Activated CD8-positive, alpha-beta memory T cell treated with anti-CD3 and anti-CD28 coated beads, Interleukin-2, amount 50 U/mL, for 24 hours (primary cell): ENCODE data around the gene FABP6.
"Not testable (repeated sequence)": the region's sequence is repeated elsewhere in the genome, so short reads cannot be mapped to it uniquely, and the experiment has no call there.

Source experiments
- DNase-seq: peaks from one replicate; pipeline ENCODE4 v3.0.0-alpha.2; 2020; ENCODE audit errors: extremely low read depth

Gene FABP6

GRCh38 chr5:160221082-160221481, 8.2 kb upstream of the FABP6 start:
- no peak for DNase-seq

DNA sequence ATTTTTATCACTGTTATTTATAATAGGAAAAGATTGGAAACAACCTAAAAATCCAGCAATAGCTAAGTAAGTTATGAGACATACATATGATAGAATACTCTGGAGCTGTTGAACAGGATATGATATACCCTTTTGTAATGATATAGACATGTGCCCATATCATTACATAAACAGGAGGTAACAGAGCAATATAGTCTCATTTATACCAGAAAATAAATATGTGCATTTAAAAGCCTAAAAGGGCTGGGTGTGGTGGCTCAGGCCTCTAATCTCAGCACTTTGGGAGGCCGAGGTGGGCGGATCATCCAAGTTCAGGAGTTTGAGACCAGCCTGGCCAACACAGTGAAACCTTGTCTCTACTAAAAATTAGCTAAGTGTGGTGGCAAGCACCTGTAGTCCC, 2.3 kb upstream of the FABP6 start:
- no peak for DNase-seq

DNA sequence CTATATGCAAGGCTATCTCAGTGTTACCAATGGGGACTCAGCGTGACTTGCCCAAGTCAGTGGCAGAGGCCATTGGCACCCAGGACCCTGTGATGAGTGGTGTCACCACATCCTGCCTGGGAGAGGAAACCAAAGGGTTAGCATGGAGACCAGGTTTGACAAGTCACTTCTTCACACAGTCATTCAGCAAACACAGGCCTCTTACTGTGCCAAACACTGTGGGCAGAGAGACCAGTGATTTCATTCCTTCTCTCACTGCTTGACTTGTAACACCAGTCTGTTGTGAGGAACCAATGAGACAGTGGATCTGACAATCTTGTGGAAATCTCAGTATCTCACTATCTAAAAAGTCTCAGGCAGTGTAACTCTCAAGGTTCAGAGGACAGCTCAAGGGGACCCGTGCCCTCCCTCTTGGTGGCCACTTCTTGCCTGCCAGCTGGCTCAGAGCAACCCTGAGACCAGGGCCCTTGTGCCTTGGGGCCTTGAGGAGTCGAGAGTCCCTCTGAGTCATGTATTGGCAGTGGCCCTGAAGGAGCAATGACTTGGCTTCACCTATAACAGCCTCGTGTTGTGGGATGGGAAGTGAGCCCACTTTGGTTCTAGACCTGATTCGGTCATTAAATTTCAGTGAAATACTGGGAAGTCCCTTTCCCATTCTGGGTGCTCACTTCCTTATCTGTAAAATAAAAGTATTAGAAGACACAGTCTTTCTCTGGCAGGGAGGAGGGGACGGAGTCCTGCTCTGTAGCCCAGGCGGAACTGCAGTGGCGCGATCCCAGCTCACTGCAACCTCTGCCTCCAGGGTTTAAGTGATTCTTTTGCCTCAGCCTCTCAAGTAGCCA, 1.6 kb downstream of the FABP6 start:
- DNase-seq = no peak

GRCh38 chr5:160231783-160232342, 2.6 kb downstream of the FABP6 start:
- DNase-seq = no peak

GRCh38 chr5:160233215-160233614, 3.9 kb downstream of the FABP6 start:
- no peak for DNase-seq

DNA sequence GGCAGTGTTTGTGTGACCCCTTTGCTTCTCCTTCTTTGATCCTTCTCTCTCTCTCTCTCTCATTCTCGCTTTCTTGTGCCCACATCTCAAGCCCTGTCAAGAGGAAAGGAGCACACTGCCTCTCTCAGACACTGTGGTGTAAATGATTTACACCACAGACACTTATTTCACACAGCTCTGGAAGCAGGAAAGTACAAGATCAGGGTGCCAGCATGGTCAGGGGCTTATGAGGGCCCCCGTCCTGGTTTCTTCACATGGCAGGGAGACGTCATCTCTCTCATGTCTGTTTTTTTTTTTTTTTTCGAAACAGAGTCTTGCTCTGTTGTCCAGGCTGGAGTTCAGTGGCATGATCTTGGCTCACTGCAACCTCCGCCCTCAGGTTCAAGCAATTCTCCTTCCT, 6.4 kb downstream of the FABP6 start:
- no peak for DNase-seq

DNA sequence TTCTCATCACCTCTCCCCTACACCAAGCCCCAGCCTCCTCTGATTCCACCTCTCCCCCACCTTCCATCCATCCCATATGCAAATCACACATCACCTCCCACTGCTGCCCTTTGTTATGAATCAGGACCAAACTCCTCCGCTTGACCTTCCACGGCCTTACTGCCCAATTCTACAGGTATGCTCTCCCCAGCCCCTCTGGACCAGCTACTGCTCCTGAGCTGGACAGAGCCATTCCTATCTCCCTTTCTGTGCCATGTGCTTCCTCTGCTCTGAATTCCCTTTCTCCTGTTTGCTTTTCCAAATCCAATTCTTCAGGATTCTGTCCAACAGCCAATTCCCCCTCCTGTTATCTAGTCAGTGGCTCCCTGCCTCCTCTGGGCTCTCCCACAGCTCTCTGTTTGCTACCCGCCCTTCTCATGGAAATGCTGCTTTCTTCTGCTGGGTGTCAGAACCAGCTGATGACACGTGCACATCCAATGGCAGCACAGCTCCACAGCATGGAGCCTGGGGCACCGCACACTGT, 8.3 kb downstream of the FABP6 start:
- no peak for DNase-seq

DNA sequence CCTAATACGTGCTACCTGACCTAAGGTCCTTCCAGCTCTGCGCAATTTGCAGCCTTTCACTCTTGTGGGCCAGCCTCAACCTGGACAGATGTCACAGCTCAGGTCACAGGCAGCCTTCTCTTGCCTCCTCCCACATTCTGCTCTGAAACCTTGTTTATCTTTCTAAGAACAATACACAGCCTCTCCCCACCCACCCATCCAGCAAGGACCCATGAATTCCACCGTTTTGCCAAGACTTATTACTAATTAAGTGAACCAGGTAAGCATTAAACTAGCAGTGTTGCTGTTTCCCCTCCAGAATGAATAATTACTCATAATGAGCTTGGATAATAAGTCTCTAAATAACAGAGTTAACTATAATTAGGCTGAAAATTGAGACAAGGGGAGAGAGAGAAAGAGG, 11.0 kb downstream of the FABP6 start:
- no peak for DNase-seq

- no peak for DNase-seq
Observed at GRCh38 chr5:160242145-160242544, 12.8 kb downstream of the FABP6 start.

- DNase-seq = no peak
Observed at GRCh38 chr5:160245506-160246086, 16.3 kb downstream of the FABP6 start.

DNA sequence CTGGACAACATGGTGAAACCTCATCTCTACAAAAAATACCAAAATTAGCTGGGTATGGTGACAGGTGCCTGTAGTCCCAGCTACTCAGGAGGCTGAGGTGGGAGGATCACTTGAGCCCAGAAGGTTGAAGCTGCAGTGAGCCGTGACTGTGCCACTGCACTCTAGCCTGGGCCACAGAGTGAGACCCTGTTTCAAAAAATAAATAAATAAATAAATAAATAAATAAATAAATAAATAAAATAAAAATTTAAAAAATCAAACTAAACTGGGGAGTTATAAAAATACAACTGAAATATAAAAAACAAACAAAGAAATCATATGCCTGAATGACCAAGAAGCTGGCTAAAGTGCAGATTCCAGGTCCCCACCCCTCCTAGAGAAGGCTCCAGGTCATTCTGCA, 20.3 kb downstream of the FABP6 start:
- not testable (repeated sequence) for DNase-seq

- DNase-seq = no peak
Observed at GRCh38 chr5:160250226-160250625, 20.9 kb downstream of the FABP6 start.

DNA sequence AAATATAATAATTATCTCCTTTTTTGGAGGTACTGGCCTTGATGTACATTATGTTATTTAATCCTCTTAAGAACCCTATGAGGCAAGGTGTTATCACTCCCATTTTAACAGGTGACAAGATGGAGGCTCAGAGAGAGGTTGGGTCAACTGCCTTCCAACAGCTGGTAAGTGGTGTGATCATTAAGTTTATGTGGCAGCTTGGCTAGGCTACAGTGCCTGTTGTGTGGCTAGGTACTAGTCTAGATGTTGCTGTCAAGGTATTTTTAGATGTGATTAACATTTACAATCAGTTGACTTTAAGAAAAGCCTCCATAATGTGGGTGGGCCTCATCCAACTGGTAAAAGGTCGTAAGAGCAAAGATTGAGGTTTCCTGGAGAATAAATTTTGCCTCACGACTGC, 21.5 kb downstream of the FABP6 start:
- no peak for DNase-seq

- DNase-seq = no peak
Observed at GRCh38 chr5:160251406-160252155, 22.3 kb downstream of the FABP6 start.

DNA sequence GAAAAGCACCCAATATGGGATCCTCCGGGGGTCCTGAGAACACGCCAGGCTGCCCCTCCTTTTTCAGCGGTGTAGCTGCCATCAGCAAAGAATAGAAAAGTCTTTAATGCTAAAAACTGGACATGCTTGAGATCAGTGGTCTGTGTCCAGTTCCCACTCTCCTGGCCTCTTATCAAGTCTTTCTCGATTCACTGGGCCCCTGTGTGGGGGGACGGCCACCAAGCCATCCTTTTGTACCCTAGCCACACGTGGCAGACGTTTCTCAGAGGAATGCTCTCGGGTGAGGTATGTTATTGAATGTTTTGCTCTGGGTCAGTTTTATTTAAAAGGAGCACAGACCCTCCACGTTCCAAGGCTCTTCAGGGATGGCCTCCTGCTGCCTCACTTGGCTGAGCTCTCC, 23.6 kb downstream of the FABP6 start:
- no peak for DNase-seq

DNA sequence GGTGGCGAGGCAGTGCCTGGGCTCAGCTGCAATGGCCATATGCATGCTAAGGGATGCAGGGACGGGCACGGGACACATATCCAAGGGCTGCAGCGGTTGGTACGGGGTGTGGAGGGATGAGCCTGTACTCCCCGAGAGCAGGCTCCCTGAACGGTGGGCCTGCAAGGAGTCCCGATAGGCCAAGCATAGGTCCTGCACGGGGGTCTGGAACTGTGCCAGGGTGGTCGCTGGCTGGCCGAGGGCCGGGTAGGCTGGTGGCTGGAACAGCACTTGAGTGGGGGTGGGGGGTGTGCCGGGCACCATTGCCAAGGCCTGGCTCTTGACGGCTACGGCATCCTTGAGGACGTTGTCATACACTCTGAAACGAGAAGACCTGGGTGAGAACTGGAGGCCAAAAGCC, 24.1 kb downstream of the FABP6 start:
- DNase-seq = no peak

GRCh38 chr5:160254706-160255105, 25.4 kb downstream of the FABP6 start:
- DNase-seq = no peak

DNA sequence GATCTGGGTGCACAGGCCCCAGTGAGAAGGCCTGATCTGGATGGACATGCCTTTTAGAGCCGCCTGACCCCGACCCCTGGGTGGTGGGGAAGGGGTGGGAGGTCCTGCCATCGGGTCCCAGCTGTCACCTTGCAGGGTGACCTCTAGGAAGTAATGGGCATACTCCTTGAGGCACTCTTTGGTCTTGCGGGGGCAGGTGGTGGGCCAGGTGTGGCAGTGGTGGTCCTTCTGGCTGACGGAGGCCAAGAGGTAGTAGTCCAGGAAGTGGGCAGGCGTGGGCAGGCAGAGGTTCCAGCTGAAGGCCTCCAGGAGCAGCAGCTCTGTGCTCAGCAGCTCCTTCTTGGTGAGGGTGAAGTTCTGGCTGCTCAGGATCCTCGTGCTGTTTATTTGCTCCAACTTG, 30.0 kb downstream of the FABP6 start:
- DNase-seq = no peak

DNA sequence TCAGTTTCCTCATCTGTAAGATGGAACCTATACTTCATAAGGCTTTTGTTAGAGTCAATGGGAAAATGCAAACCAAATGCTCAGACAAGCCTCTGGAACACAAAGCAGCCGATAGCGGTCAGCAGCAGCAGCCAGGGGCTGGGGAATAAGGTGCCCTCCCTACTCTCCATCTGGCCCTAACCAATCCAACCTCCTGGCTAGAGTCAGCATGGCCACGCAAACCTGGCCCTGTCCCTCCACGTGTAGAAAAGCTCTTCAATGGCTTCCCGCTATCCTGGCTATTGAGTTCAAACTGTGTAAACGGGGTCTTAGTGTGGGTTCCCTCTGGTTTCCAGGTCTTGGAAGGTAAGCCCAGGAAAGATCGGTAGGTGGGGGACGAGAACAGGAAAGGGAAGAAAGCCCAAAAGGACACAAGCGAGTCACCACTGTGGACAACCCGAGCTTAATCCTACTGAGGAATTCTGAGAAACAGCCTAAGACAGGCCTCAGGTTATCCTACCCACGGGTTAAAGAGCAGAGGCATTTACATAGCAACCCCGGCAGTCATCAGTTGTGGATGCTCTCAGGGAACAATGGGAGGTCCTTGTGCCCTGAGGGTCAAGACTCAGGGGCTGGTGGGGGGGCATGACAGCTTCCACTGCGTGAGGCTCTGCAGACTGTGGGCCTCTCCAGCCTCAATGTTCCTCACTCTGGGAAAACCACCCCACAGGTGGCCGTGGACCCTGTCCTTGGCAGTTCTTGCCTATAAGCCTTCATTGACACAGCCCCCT, 30.9 kb downstream of the FABP6 start:
- no peak for DNase-seq

DNA sequence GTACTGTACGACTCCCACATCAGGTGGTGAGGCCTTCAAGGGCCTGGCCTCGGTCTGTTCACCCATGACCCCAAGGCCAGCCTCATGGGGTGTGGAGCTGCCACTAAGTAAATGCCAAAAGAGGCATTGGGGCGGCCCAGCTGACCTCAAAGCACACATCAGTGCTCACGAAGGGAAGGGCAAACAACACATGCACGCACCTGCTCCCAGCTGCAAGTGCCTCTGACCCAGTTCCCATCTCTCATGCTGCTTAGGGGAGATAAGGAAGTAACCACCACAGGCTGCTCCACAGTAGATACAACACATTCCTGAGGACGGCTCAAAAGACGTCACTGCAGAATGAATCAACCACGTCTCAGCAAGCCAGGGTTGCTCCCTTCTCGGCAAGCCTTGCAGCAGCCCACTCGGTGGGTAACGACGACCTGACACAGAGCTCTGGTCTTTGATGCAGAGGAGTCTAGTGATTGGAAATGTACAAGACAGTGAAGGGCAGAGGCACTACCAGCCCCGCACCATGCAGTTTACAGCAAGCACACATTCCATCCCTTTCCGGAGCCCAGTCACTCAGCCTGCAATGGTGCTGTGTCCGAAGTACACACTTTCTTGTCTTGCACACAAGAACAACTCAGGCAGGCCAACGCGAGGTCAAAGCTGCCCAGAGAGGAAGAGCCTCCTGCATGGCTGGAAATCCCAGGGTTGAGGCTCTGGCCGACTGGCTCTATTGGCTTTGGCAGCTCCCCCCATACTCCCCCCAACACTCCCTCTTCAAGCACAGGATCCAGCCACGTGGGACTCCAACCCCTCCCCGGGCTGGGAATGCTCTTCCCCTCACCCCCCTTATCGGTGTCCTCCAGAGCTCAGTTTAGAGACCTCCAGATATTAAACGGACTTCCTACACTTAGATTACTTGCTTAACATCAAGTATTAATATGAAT, 31.8 kb downstream of the FABP6 start:
- DNase-seq = no peak
